Tibial nerve (tissue), 4 donors: ENCODE data around the gene CHST4.

Source experiments
- EP300 ChIP-seq, 2 donors: sonication (generic); formaldehyde crosslinking; IDR thresholded peaks; one replicate each; pipeline ENCODE4 v1.6.1; 2017; ENCODE audit warnings: antibody characterized with exemption in 2 of 2, mild to moderate bottlenecking in 1 of 2
- POLR2A ChIP-seq, 2 donors: fragments of 450-650 bp; IDR thresholded peaks; one replicate each; pipeline ENCODE4 v1.6.1; 2017; ENCODE audit warnings: antibody characterized with exemption in 2 of 2, mild to moderate bottlenecking in 2 of 2, moderate library complexity in 2 of 2
- TF ChIP-seq, protein P1 (sequence below), 5 experiments: fragments of 200-600 bp in 3 of 5; fragments of 450-650 bp in 2 of 5; sonication (generic) in 3 of 5; IDR thresholded peaks; one replicate each; pipeline ENCODE4 v1.5.1; 2016 to 2019; ENCODE audit warnings: antibody characterized with exemption in 5 of 5, mild to moderate bottlenecking in 3 of 5, moderate library complexity in 2 of 5

DNA sequence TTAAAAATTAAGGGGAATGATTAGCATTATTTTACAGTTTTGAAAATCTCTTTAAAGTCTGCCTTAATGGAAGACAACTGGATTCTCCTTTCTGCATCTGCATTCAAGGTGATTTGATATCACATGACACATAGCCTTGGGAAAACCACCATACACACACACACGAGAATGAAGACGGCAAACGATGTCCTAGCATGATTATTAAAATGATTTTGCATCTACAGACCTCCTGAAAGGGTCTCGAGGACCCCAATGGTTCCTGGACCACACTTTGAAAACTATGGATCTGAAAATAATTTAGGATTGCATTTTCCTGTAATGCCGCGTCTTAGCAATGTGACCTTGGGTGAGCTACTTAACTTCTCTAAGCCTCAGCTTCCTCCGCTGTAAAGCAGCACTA is 11.8 kb upstream of the CHST4 start:
- TF ChIP-seq, protein P1, sequence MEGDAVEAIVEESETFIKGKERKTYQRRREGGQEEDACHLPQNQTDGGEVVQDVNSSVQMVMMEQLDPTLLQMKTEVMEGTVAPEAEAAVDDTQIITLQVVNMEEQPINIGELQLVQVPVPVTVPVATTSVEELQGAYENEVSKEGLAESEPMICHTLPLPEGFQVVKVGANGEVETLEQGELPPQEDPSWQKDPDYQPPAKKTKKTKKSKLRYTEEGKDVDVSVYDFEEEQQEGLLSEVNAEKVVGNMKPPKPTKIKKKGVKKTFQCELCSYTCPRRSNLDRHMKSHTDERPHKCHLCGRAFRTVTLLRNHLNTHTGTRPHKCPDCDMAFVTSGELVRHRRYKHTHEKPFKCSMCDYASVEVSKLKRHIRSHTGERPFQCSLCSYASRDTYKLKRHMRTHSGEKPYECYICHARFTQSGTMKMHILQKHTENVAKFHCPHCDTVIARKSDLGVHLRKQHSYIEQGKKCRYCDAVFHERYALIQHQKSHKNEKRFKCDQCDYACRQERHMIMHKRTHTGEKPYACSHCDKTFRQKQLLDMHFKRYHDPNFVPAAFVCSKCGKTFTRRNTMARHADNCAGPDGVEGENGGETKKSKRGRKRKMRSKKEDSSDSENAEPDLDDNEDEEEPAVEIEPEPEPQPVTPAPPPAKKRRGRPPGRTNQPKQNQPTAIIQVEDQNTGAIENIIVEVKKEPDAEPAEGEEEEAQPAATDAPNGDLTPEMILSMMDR (IDR thresholded peaks at IDR 0.05): no peak
- TF ChIP-seq POLR2A (IDR thresholded peaks at IDR 0.05) (no peak), EP300 (IDR thresholded peaks at IDR 0.05) (no peak)
